GM12864 (cell line): ENCODE measurements around the gene TMEM178B.
"Not testable (repeated sequence)": the region's sequence is repeated elsewhere in the genome, so short reads cannot be mapped to it uniquely, and the experiment has no call there.

Experiments
- DNase-seq: peaks from one replicate; pipeline ENCODE4 v3.0.0-alpha.2; 2011; ENCODE audit warnings: low read depth
- H3K4me3 ChIP-seq: 2 replicates; pipeline ENCODE4 v1.5.1; 2011; ENCODE audit warnings: mild to moderate bottlenecking, low read depth, low read length, control low read depth
- CTCF ChIP-seq: IDR thresholded peaks from 2 replicates; pipeline ENCODE4 v1.5.1; 2011; ENCODE audit warnings: low read depth, mild to moderate bottlenecking, moderate library complexity, low read length, control low read depth, inconsistent platforms; ENCODE audit errors: missing control alignments

Gene TMEM178B

GRCh38 chr7:141074997-141075396 lies 1.1 kb downstream of the TMEM178B start:
- no peak for DNase-seq
- no peak for TF ChIP-seq CTCF
- H3K4me3 ChIP-seq = no peak overlapping the region

- no peak overlapping the region for H3K4me3 ChIP-seq
- DNase-seq = no peak
- TF ChIP-seq CTCF = no peak
Observed at GRCh38 chr7:141076377-141076776, 2.5 kb downstream of the TMEM178B start.

GRCh38 chr7:141079219-141079618 lies 5.4 kb downstream of the TMEM178B start:
- no peak overlapping the region for H3K4me3 ChIP-seq
- no peak for DNase-seq
- TF ChIP-seq CTCF = no peak

- not testable (repeated sequence) for H3K4me3 ChIP-seq, DNase-seq
Observed at GRCh38 chr7:141089490-141089889, 15.6 kb downstream of the TMEM178B start.

- H3K4me3 ChIP-seq = no peak overlapping the region
- no peak for DNase-seq
- TF ChIP-seq CTCF = no peak
Observed at GRCh38 chr7:141094336-141095070, 20.6 kb downstream of the TMEM178B start.

GRCh38 chr7:141097430-141097829 lies 23.6 kb downstream of the TMEM178B start:
- TF ChIP-seq CTCF = no peak
- no peak for DNase-seq
- no peak overlapping the region for H3K4me3 ChIP-seq

GRCh38 chr7:141102436-141102835 lies 28.6 kb downstream of the TMEM178B start:
- no peak for DNase-seq
- no peak for TF ChIP-seq CTCF
- no peak overlapping the region for H3K4me3 ChIP-seq
